ENCODE results near the gene ENOX1. TPM values are rescaled to one million over a fixed set of nuclear protein-coding genes. Genes with fewer than 3 reads are reported as not detected.

The ENOX1 gene
- total and polyA plus RNA-seq, 4 donors = 0.33 to 7.7 (median 1.1) TPM

GRCh38 chr13:43760257-43760656 is 26.5 kb downstream of the ENOX1 start:
- no peak overlapping the region for H3K4me3 ChIP-seq
- no peaks in the 10 kb centered on the region for H3K27me3 ChIP-seq (ENCODE audit: control insufficient read depth in 3 of 3, insufficient read depth in 3 of 3, low read length in 2 of 3)
- 80 to 88% methylated on average over 3 of the region's 3 CpGs for WGBS, 2 donors
- H3K9ac ChIP-seq (ENCODE audit: insufficient read depth in 1 of 2, low read length in 2 of 2) = no peak overlapping the region
- TF ChIP-seq CTCF (IDR thresholded peaks at IDR 0.05; ENCODE audit: control extremely low read depth, extremely low read depth) = no peak
- H3K9me3 ChIP-seq (ENCODE audit: control insufficient read depth in 4 of 4, insufficient read depth in 3 of 4, low read length in 3 of 4) = no peaks in the 10 kb centered on the region
- H3K27ac ChIP-seq (ENCODE audit: low read depth in 1 of 2, low read length in 1 of 2) = no peak overlapping the region
- DNase-seq = no peak
- ATAC-seq (ENCODE audit: insufficient read depth, low FRiP score) = no peak
- H3K36me3 ChIP-seq (ENCODE audit: control insufficient read depth in 4 of 4, insufficient read depth in 4 of 4, low read length in 4 of 4) = no peaks in the 10 kb centered on the region
- H3K4me1 ChIP-seq (ENCODE audit: control insufficient read depth in 5 of 5, insufficient read depth in 5 of 5, low read length in 5 of 5) = peaks cover 0 to 9% (median 5%) of the 10 kb centered on the region in 5 donors

GRCh38 chr13:43758834-43759233 is 27.9 kb downstream of the ENOX1 start:
- no peak overlapping the region for H3K4me3 ChIP-seq
- ATAC-seq (ENCODE audit: insufficient read depth, low FRiP score) = no peak
- peaks cover 0 to 7% (median 0%) of the 10 kb centered on the region in 5 donors for H3K4me1 ChIP-seq (ENCODE audit: control insufficient read depth in 5 of 5, insufficient read depth in 5 of 5, low read length in 5 of 5)
- no peak overlapping the region for H3K9ac ChIP-seq (ENCODE audit: insufficient read depth in 1 of 2, low read length in 2 of 2)
- no peaks in the 10 kb centered on the region for H3K36me3 ChIP-seq (ENCODE audit: control insufficient read depth in 4 of 4, insufficient read depth in 4 of 4, low read length in 4 of 4)
- H3K27ac ChIP-seq (ENCODE audit: low read depth in 1 of 2, low read length in 1 of 2) = no peak overlapping the region
- no peaks in the 10 kb centered on the region for H3K9me3 ChIP-seq (ENCODE audit: control insufficient read depth in 4 of 4, insufficient read depth in 3 of 4, low read length in 3 of 4)
- no peak for TF ChIP-seq CTCF (IDR thresholded peaks at IDR 0.05; ENCODE audit: control extremely low read depth, extremely low read depth)
- H3K27me3 ChIP-seq (ENCODE audit: control insufficient read depth in 3 of 3, insufficient read depth in 3 of 3, low read length in 2 of 3) = no peaks in the 10 kb centered on the region
- 86 to 97% methylated on average over 1 of the region's 1 CpG for WGBS, 2 donors
- no peak for DNase-seq

GRCh38 chr13:43757266-43757665 is 29.5 kb downstream of the ENOX1 start:
- no peak overlapping the region for H3K9ac ChIP-seq (ENCODE audit: insufficient read depth in 1 of 2, low read length in 2 of 2)
- no peaks in the 10 kb centered on the region for H3K9me3 ChIP-seq (ENCODE audit: control insufficient read depth in 4 of 4, insufficient read depth in 3 of 4, low read length in 3 of 4)
- H3K36me3 ChIP-seq (ENCODE audit: control insufficient read depth in 4 of 4, insufficient read depth in 4 of 4, low read length in 4 of 4) = no peaks in the 10 kb centered on the region
- no peaks in the 10 kb centered on the region for H3K27me3 ChIP-seq (ENCODE audit: control insufficient read depth in 3 of 3, insufficient read depth in 3 of 3, low read length in 2 of 3)
- H3K27ac ChIP-seq (ENCODE audit: low read depth in 1 of 2, low read length in 1 of 2) = no peak overlapping the region
- no peak overlapping the region for H3K4me3 ChIP-seq
- no peak for TF ChIP-seq CTCF (IDR thresholded peaks at IDR 0.05; ENCODE audit: control extremely low read depth, extremely low read depth)
- ATAC-seq (ENCODE audit: insufficient read depth, low FRiP score) (no peak), DNase-seq (no peak)
- 86 to 100% methylated on average over 1 of the region's 1 CpG for WGBS, 2 donors
- H3K4me1 ChIP-seq (ENCODE audit: control insufficient read depth in 5 of 5, insufficient read depth in 5 of 5, low read length in 5 of 5) = peaks cover 0 to 7% (median 0%) of the 10 kb centered on the region in 5 donors

- ATAC-seq (ENCODE audit: insufficient read depth, low FRiP score) = no peak
- 81 to 85% methylated on average over 1 of the region's 1 CpG for WGBS, 2 donors
- H3K4me3 ChIP-seq = no peak overlapping the region
These were observed 30.9 kb downstream of the ENOX1 start for GRCh38 chr13:43755844-43756243.

More at GRCh38 chr13:43755844-43756243, 30.9 kb downstream of the ENOX1 start:
- no peak overlapping the region for H3K9ac ChIP-seq (ENCODE audit: insufficient read depth in 1 of 2, low read length in 2 of 2)
- no peaks in the 10 kb centered on the region for H3K9me3 ChIP-seq (ENCODE audit: control insufficient read depth in 4 of 4, insufficient read depth in 3 of 4, low read length in 3 of 4)
- no peak for DNase-seq
- no peaks in the 10 kb centered on the region for H3K36me3 ChIP-seq (ENCODE audit: control insufficient read depth in 4 of 4, insufficient read depth in 4 of 4, low read length in 4 of 4)
- no peaks in the 10 kb centered on the region for H3K27me3 ChIP-seq (ENCODE audit: control insufficient read depth in 3 of 3, insufficient read depth in 3 of 3, low read length in 2 of 3)
- no peak for TF ChIP-seq CTCF (IDR thresholded peaks at IDR 0.05; ENCODE audit: control extremely low read depth, extremely low read depth)
- H3K27ac ChIP-seq (ENCODE audit: low read depth in 1 of 2, low read length in 1 of 2) = no peak overlapping the region
- peaks cover 0 to 2% (median 0%) of the 10 kb centered on the region in 5 donors for H3K4me1 ChIP-seq (ENCODE audit: control insufficient read depth in 5 of 5, insufficient read depth in 5 of 5, low read length in 5 of 5)
